Esophagus squamous epithelium (tissue), 4 donors: Measurements from ENCODE around the gene LAPTM5.

Experiments used
- POLR2A ChIP-seq, 4 donors: fragments of 450-650 bp; IDR thresholded peaks; one replicate each; pipeline ENCODE4 v1.6.1; 2017; ENCODE audit warnings: antibody characterized with exemption in 4 of 4, mild to moderate bottlenecking in 4 of 4, moderate library complexity in 3 of 4
- TF ChIP-seq, protein P1 (sequence below), 6 experiments: fragments of 450-650 bp in 4 of 6; fragments of 200-600 bp in 2 of 6; sonication (generic) in 2 of 6; IDR thresholded peaks; one replicate each; pipeline ENCODE4 v1.5.1; 2016 to 2019; ENCODE audit warnings: antibody characterized with exemption in 6 of 6, mild to moderate bottlenecking in 4 of 6, moderate library complexity in 4 of 6

DNA sequence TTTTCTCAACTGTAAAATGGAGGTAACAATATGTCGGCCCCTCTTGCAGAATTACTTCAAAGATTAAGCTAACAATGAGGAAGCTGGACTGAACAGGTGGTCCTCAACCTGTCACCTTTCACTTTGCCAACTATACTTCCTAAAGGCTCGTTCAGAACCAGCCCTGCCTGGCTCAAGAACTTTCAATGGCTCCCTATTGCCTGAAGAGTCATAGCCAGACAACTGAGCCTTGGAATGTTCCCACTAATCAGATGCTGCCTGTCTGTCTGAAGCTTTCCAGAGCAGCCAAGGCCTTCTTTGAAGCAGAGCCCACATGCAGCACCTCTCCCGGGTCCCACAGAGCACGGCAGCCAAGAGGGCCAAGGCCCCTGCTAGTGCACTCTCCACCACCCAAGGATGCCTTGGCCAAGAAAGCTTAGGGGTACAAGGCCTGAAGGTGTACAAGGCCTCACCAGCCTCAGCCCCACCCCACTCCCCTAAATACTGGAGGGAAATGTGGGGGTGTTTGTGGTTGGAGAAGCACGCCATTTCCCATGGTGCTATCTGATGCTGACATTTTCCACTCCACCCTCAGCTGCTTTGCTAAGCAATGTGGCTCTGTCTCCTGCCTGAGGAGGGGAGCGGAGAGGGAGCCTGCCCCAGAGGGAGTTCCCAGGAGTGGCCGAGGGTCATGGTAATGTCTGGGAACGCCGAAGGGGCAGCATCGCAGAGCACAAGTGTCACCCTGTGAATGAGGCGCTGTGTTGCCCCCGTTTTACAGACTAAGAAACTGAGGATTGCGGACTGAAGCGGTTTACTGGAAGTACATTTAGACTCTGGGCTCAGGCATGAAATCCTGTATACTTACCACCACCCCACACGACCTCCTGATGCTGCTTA, 8.2 kb upstream of the LAPTM5 start:
- no peak for TF ChIP-seq POLR2A (IDR thresholded peaks at IDR 0.05)
- TF ChIP-seq, protein P1, sequence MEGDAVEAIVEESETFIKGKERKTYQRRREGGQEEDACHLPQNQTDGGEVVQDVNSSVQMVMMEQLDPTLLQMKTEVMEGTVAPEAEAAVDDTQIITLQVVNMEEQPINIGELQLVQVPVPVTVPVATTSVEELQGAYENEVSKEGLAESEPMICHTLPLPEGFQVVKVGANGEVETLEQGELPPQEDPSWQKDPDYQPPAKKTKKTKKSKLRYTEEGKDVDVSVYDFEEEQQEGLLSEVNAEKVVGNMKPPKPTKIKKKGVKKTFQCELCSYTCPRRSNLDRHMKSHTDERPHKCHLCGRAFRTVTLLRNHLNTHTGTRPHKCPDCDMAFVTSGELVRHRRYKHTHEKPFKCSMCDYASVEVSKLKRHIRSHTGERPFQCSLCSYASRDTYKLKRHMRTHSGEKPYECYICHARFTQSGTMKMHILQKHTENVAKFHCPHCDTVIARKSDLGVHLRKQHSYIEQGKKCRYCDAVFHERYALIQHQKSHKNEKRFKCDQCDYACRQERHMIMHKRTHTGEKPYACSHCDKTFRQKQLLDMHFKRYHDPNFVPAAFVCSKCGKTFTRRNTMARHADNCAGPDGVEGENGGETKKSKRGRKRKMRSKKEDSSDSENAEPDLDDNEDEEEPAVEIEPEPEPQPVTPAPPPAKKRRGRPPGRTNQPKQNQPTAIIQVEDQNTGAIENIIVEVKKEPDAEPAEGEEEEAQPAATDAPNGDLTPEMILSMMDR (IDR thresholded peaks at IDR 0.05): no peak
